Chondrocyte (in vitro differentiated cells): ENCODE results near the gene RAB30. TPM values are rescaled to one million over a fixed set of nuclear protein-coding genes. Genes with fewer than 3 reads are reported as not detected.

Experiments used
- DNase-seq: peaks from one replicate; pipeline ENCODE4 v3.0.0; 2021; ENCODE audit warnings: mixed read lengths, low spot score
- H3K27ac Mint-ChIP-seq: one replicate; pipeline ENCODE4 v1.8.0; 2021; ENCODE audit warnings: mild to moderate bottlenecking, moderate library complexity, mixed read lengths; ENCODE audit not compliant: unreplicated experiment
- H3K27me3 Mint-ChIP-seq: 2 replicates; pipeline ENCODE4 v1.8.0; 2021; ENCODE audit warnings: low read depth, mixed read lengths
- H3K36me3 Mint-ChIP-seq: 2 replicates; pipeline ENCODE4 v1.8.0; 2021; ENCODE audit warnings: low read depth, mixed read lengths
- H3K4me1 Mint-ChIP-seq: 2 replicates; pipeline ENCODE4 v1.8.0; 2021; ENCODE audit warnings: low read depth, mild to moderate bottlenecking, mixed read lengths
- H3K4me3 Mint-ChIP-seq: one replicate; pipeline ENCODE4 v1.8.0; 2021; ENCODE audit warnings: mild to moderate bottlenecking, moderate library complexity, mixed read lengths; ENCODE audit not compliant: unreplicated experiment
- H3K9me3 Mint-ChIP-seq: 2 replicates; pipeline ENCODE4 v1.8.0; 2021; ENCODE audit warnings: low read depth, mixed read lengths
- CTCF ChIP-seq: fragments of 200-600 bp; sonication (generic); IDR thresholded peaks from 2 replicates; pipeline ENCODE4 v1.5.0; 2021; ENCODE audit warnings: antibody characterized with exemption, mild to moderate bottlenecking, moderate library complexity
- total RNA-seq: library from RNA; stranded (reverse); gene quantifications from 3 replicates; pipeline ENCODE4 v1.2.1, GENCODE V29; 2021

The RAB30 gene
- total RNA-seq, 1 donor from 2014 or later = 52.6 TPM

GRCh38 chr11:83026229-83026628 is 45.5 kb downstream of the RAB30 start:
- peaks cover 52% of the 10 kb centered on the region for H3K4me1 Mint-ChIP-seq
- no peak for TF ChIP-seq CTCF
- H3K9me3 Mint-ChIP-seq = no peaks in the 10 kb centered on the region
- H3K4me3 Mint-ChIP-seq = no peak overlapping the region
- no peak for DNase-seq
- H3K27ac Mint-ChIP-seq = no peak overlapping the region
- H3K36me3 Mint-ChIP-seq = peaks cover 1% of the 10 kb centered on the region
- H3K27me3 Mint-ChIP-seq = no peaks in the 10 kb centered on the region

DNA sequence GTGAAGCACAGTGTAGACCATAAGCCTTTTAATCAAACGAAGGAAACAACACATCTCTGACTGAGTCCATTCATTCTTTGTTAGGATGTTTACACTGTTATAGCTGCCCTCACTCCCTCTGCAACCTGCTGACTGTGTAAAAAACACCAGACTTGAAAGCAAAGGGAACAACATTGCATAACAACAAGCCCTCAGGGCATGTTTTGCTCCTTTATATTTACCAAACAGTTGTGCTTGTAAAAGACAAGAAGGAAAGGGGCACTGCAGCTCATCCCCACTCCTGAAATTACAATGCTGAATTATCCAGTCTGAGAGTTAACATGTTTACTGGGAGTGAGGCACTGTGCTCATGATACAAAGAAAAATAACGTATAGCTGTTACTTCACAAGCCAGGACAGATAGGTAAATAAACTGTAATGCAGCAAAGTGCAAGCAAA is 46.4 kb downstream of the RAB30 start:
- Mint-ChIP-seq H3K4me3 (no peak overlapping the region), H3K27ac (no peak overlapping the region), H3K9me3 (no peaks in the 10 kb centered on the region), H3K27me3 (no peaks in the 10 kb centered on the region), H3K36me3 (peaks cover 1% of the 10 kb centered on the region), H3K4me1 (peaks cover 52% of the 10 kb centered on the region)
- no peak for DNase-seq
- TF ChIP-seq CTCF = no peak

GRCh38 chr11:83024270-83024854 is 47.3 kb downstream of the RAB30 start:
- DNase-seq = no peak
- H3K27me3 Mint-ChIP-seq = no peaks in the 10 kb centered on the region
- no peak overlapping the region for H3K27ac Mint-ChIP-seq
- no peaks in the 10 kb centered on the region for H3K9me3 Mint-ChIP-seq
- H3K4me1 Mint-ChIP-seq = peaks cover 55% of the 10 kb centered on the region
- no peak overlapping the region for H3K4me3 Mint-ChIP-seq
- no peak for TF ChIP-seq CTCF
- peaks cover 1% of the 10 kb centered on the region for H3K36me3 Mint-ChIP-seq

DNA sequence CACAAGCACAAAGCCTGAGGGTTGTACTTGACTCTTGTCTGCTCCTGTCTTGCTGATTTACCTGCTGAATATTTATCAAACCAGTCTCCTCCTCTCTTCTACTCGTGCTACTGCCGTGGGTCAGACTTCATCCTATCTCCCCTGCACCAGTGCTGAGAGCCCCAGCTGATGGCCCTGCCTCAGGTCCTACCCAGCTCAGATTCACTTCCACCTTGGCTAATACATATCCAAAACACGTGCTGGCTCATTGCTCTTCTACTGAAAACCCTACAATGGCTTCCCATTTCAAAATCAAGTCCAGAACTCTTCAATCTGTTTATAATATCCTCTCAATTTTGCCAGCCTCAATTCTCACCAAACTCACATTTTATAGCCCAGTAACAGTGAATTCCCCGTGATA is 48.3 kb downstream of the RAB30 start:
- peak overlapping the region; percentile 34 for H3K27ac Mint-ChIP-seq
- H3K4me3 Mint-ChIP-seq = no peak overlapping the region
- TF ChIP-seq CTCF = no peak
- no peak for DNase-seq
- peaks cover 63% of the 10 kb centered on the region for H3K4me1 Mint-ChIP-seq
- peaks cover 4% of the 10 kb centered on the region for H3K36me3 Mint-ChIP-seq
- H3K9me3 Mint-ChIP-seq = peaks cover 4% of the 10 kb centered on the region
- no peaks in the 10 kb centered on the region for H3K27me3 Mint-ChIP-seq

DNA sequence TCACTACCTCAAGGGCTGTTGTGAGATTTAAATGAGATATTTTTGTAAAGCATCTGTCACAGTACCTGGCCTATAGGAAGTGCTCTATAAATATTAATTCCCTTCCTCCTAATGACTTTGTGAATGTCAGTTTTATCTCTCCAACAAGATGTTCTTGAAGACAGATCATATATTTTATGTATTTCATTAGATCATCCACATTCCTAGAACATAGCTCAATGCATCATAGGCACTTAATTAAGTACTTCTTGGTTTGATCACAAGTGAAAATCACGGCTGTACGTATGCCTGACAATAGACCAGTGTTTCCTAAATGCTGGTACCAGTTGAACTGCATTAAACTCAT is 49.9 kb downstream of the RAB30 start:
- Mint-ChIP-seq H3K36me3 (peaks cover 6% of the 10 kb centered on the region), H3K27ac (no peak overlapping the region), H3K4me1 (peaks cover 49% of the 10 kb centered on the region), H3K4me3 (no peak overlapping the region), H3K27me3 (no peaks in the 10 kb centered on the region), H3K9me3 (peaks cover 6% of the 10 kb centered on the region)
- no peak for DNase-seq
- no peak for TF ChIP-seq CTCF
